MM.1S (cell line): ENCODE results near the gene TAF5L.

Source experiments
- DNase-seq: peaks from one replicate; pipeline ENCODE4 v3.0.0-alpha.2; 2015
- H2AFZ ChIP-seq: fragments of 300-600 bp; sonication (generic); 2 replicates; pipeline ENCODE4 v1.6.0; 2016; ENCODE audit warnings: antibody characterized with exemption, low read length
- H3F3A ChIP-seq: fragments of 300-600 bp; sonication (generic); 2 replicates; pipeline ENCODE4 v1.6.1; 2016; ENCODE audit warnings: mild to moderate bottlenecking, antibody characterized with exemption, low read length, moderate library complexity, mixed read lengths; ENCODE audit not compliant: insufficient read depth
- H3K27ac ChIP-seq: fragments of 300-600 bp; sonication (generic); 2 replicates; pipeline ENCODE4 v1.5.1; 2016; ENCODE audit warnings: mild to moderate bottlenecking, low read length
- H3K27me3 ChIP-seq: fragments of 300-600 bp; sonication (generic); replicated peaks from 2 replicates; pipeline ENCODE4 v1.6.0; 2016; ENCODE audit warnings: low read length; ENCODE audit not compliant: insufficient read depth
- H3K36me3 ChIP-seq: fragments of 300-600 bp; sonication (generic); replicated peaks from 2 replicates; pipeline ENCODE4 v1.6.1; 2016; ENCODE audit warnings: mild to moderate bottlenecking, low read length, mixed read lengths; ENCODE audit not compliant: insufficient read depth
- H3K4me1 ChIP-seq: fragments of 300-600 bp; sonication (generic); 2 replicates; pipeline ENCODE4 v1.6.1; 2016; ENCODE audit warnings: low read length, mixed read lengths
- H3K4me2 ChIP-seq: fragments of 300-600 bp; sonication (generic); 2 replicates; pipeline ENCODE4 v1.6.0; 2016; ENCODE audit warnings: low read depth, low read length
- H3K4me3 ChIP-seq: fragments of 300-600 bp; sonication (generic); 2 replicates; pipeline ENCODE4 v1.5.1; 2016; ENCODE audit warnings: low read length, mixed read lengths
- H3K79me2 ChIP-seq: fragments of 300-600 bp; sonication (generic); 2 replicates; pipeline ENCODE4 v1.6.1; 2016; ENCODE audit warnings: mixed run types, low read length, mixed read lengths
- H3K9ac ChIP-seq: fragments of 300-600 bp; sonication (generic); 2 replicates; pipeline ENCODE4 v1.6.1; 2016; ENCODE audit warnings: low read length, mixed read lengths
- H3K9me2 ChIP-seq: fragments of 300-600 bp; sonication (generic); replicated peaks from 2 replicates; pipeline ENCODE4 v1.6.1; 2016; ENCODE audit warnings: mild to moderate bottlenecking, low read length, mixed read lengths; ENCODE audit not compliant: insufficient read depth
- H3K9me3 ChIP-seq: fragments of 300-600 bp; sonication (generic); replicated peaks from 2 replicates; pipeline ENCODE4 v1.6.1; 2016; ENCODE audit warnings: mild to moderate bottlenecking, low read length, mixed read lengths; ENCODE audit not compliant: insufficient read depth
- H4K20me1 ChIP-seq: fragments of 300-600 bp; sonication (generic); 2 replicates; pipeline ENCODE4 v1.6.1; 2016; ENCODE audit warnings: mild to moderate bottlenecking, low read length, moderate library complexity, mixed read lengths; ENCODE audit not compliant: insufficient read depth
- EZH2 ChIP-seq: fragments of 300-600 bp; sonication (generic); optimal IDR thresholded peaks from 2 replicates; pipeline ENCODE3; 2017; ENCODE audit warnings: low read depth, mild to moderate bottlenecking, antibody characterized with exemption, low read length, mixed read lengths
- EZH2phosphoT487 ChIP-seq: fragments of 300-600 bp; sonication (generic); IDR thresholded peaks from 2 replicates; pipeline ENCODE4 v1.6.1; 2018; ENCODE audit warnings: antibody characterized with exemption, low read length
- TF ChIP-seq, protein P1 (sequence below): fragments of 300-600 bp; sonication (generic); IDR thresholded peaks from 2 replicates; pipeline ENCODE4 v1.5.1; 2016; ENCODE audit warnings: antibody characterized with exemption, low read length, mixed read lengths

The TAF5L gene

DNA sequence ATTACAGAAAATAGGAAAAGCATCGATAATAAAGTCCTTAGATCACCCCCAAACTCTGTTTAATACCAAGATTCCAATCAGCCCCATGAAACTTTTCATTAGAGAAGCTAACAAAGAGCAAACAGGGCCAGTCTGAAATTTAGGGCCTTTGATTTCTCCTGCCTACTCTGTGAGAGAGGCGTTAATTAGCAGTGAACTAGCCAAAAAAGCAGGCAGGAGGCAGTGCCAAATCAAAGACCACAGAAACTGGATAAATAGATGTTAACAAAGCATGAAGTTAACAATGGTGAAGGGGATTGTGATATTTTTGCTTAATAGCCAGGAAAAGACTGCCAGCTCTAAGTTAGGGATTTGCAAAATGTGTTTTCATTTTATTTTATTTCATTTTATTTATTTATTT lies 11.2 kb downstream of the TAF5L start:
- Histone ChIP-seq H3K4me1 (peaks cover 12% of the 10 kb centered on the region), H3K79me2 (peaks cover 71% of the 10 kb centered on the region), H4K20me1 (peaks cover 18% of the 10 kb centered on the region), H3F3A (no peaks in the 10 kb centered on the region; the same call in 1 of the 2 replicates), H3K9me2 (no peaks in the 10 kb centered on the region), H3K36me3 (peaks cover 19% of the 10 kb centered on the region), H2AFZ (no peak overlapping the region), H3K4me3 (no peak overlapping the region), H3K9me3 (no peaks in the 10 kb centered on the region), H3K27ac (no peak overlapping the region), H3K4me2 (no peak overlapping the region), H3K9ac (no peak overlapping the region), H3K27me3 (no peaks in the 10 kb centered on the region)
- no peak for DNase-seq
- no peak for TF ChIP-seq EZH2phosphoT487
- no peak for TF ChIP-seq EZH2

DNA sequence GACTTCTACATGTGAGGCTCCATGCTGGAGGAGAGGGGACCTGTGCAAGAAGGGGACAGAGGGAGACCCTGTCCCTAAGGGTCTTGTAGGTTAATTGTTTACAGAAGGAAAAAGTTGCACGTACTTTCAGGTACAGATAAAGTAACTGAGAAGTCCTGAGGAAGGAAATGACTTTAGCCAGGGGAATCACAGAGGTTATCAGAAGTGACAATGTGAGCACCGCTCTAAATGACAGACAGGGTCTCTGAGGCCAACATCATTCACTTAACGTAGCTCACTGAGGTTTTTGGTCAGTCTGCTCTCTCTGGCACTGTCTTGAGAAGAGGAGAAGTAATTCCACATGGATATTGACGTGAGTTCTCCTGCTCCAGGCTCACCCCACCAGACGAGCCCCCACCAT lies 12.0 kb downstream of the TAF5L start:
- H3K27ac ChIP-seq = no peak overlapping the region
- no peak overlapping the region for H2AFZ ChIP-seq
- no peaks in the 10 kb centered on the region for H3K9me2 ChIP-seq
- no peaks in the 10 kb centered on the region for H3K9me3 ChIP-seq
- peaks cover 5% of the 10 kb centered on the region; the same call in 1 of the 2 replicates for H3K4me1 ChIP-seq
- H3K4me2 ChIP-seq = no peak overlapping the region
- H3K79me2 ChIP-seq = peaks cover 63% of the 10 kb centered on the region
- no peak for TF ChIP-seq EZH2
- TF ChIP-seq, protein P1, sequence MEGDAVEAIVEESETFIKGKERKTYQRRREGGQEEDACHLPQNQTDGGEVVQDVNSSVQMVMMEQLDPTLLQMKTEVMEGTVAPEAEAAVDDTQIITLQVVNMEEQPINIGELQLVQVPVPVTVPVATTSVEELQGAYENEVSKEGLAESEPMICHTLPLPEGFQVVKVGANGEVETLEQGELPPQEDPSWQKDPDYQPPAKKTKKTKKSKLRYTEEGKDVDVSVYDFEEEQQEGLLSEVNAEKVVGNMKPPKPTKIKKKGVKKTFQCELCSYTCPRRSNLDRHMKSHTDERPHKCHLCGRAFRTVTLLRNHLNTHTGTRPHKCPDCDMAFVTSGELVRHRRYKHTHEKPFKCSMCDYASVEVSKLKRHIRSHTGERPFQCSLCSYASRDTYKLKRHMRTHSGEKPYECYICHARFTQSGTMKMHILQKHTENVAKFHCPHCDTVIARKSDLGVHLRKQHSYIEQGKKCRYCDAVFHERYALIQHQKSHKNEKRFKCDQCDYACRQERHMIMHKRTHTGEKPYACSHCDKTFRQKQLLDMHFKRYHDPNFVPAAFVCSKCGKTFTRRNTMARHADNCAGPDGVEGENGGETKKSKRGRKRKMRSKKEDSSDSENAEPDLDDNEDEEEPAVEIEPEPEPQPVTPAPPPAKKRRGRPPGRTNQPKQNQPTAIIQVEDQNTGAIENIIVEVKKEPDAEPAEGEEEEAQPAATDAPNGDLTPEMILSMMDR = no peak
- TF ChIP-seq EZH2phosphoT487 = no peak
- no peaks in the 10 kb centered on the region; the same call in 1 of the 2 replicates for H3F3A ChIP-seq
- no peak overlapping the region for H3K9ac ChIP-seq
- H3K27me3 ChIP-seq = no peaks in the 10 kb centered on the region
- H4K20me1 ChIP-seq = peaks cover 11% of the 10 kb centered on the region; the same call in 1 of the 2 replicates
- no peak for DNase-seq
- H3K4me3 ChIP-seq = no peak overlapping the region
- H3K36me3 ChIP-seq = peaks cover 19% of the 10 kb centered on the region

DNA sequence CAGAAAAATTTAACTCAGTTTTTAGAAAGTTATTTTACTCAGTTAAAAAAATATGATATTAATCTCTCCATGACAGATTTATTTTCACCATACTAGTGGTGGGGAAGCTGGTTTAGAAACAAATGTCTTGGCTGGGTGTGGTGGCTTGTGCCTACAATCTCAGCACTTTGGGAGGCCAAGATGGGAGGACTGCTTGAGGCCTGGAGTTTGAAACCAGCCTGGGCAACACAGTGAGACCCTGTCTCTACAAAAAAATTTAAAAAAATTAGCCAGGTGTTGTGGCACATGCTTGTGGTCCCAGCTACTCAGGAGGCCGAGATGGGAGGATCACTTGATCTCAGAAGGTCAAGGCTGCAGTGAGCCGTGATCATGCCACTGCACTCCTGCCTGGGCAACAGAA lies 17.3 kb downstream of the TAF5L start:
- Histone ChIP-seq H3K4me3 (no peak overlapping the region), H3K36me3 (peaks cover 19% of the 10 kb centered on the region), H3K27me3 (no peaks in the 10 kb centered on the region), H3K27ac (no peak overlapping the region), H3K9ac (no peak overlapping the region), H2AFZ (no peak overlapping the region), H3K79me2 (peaks cover 12% of the 10 kb centered on the region), H3K9me2 (no peaks in the 10 kb centered on the region), H3K9me3 (no peaks in the 10 kb centered on the region), H3K4me2 (no peak overlapping the region), H4K20me1 (no peaks in the 10 kb centered on the region), H3F3A (no peaks in the 10 kb centered on the region), H3K4me1 (no peaks in the 10 kb centered on the region)
- TF ChIP-seq, protein P1 = no peak
- no peak for TF ChIP-seq EZH2phosphoT487
- TF ChIP-seq EZH2 = no peak
- no peak for DNase-seq

DNA sequence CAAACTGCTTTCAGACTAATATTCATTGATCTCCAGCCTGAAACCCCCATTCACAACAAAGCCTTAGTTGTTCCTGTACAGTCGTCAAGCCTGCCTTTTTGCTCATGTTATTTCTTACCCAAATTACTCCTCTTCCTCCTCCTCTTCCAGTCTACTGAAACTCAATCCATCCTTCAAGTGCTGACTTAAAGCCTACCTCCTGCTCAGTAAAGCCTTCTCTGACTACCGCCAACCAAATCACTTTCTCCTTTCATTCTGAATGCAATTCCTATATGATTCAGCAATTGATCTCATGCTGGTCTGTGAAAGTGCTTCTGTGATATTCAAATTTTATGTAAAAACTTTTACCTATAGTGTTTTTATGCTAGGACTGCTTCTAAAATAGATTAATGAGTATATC lies 18.6 kb downstream of the TAF5L start:
- H3K27me3 ChIP-seq = no peaks in the 10 kb centered on the region
- no peak overlapping the region for H3K27ac ChIP-seq
- no peaks in the 10 kb centered on the region for H3K9me2 ChIP-seq
- no peaks in the 10 kb centered on the region for H3K4me1 ChIP-seq
- no peaks in the 10 kb centered on the region for H3K9me3 ChIP-seq
- TF ChIP-seq EZH2phosphoT487 = no peak
- TF ChIP-seq, protein P1 = no peak
- no peak for TF ChIP-seq EZH2
- H3F3A ChIP-seq = no peaks in the 10 kb centered on the region
- DNase-seq = no peak
- peaks cover under 1% of the 10 kb centered on the region; the same call in 1 of the 2 replicates for H3K79me2 ChIP-seq
- H3K9ac ChIP-seq = no peak overlapping the region
- H3K4me2 ChIP-seq = no peak overlapping the region
- H3K36me3 ChIP-seq = peaks cover 13% of the 10 kb centered on the region
- no peaks in the 10 kb centered on the region for H4K20me1 ChIP-seq
- H2AFZ ChIP-seq = no peak overlapping the region
- H3K4me3 ChIP-seq = no peak overlapping the region
